Activated CD8-positive, alpha-beta T cell treated with anti-CD3 and anti-CD28 coated beads for 36 hours (primary cell): ENCODE measurements around the gene FXYD3. TPM values are rescaled to one million over a fixed set of nuclear protein-coding genes. Genes with fewer than 3 reads are reported as not detected.

ENCODE experiments used
- ATAC-seq: fragments of 200-7000 bp; cut with Tn5 transposase; one replicate; pipeline ENCODE4 v1.10.0; 2021; ENCODE audit warnings: mild to moderate bottlenecking, moderate library complexity
- CTCF ChIA-PET: fragments of 350-600 bp; sonication (Branson Sonifier 250); formaldehyde crosslinking; loops from one replicate; lab custom pipeline; 2021; ENCODE audit warnings: antibody characterized with exemption; lab: Charles Lee
- POLR2A ChIA-PET: fragments of 350-600 bp; sonication (Branson Sonifier 250); formaldehyde crosslinking; loops from one replicate; lab custom pipeline; 2021; ENCODE audit warnings: antibody characterized with exemption; lab: Charles Lee
- DNase-seq: peaks from one replicate; pipeline ENCODE4 v3.0.0-alpha.2; 2020
- H3K27ac Mint-ChIP-seq: one replicate; pipeline ENCODE4 v1.8.0; 2021; ENCODE audit warnings: mild to moderate bottlenecking, mixed read lengths
- H3K27me3 Mint-ChIP-seq: one replicate; pipeline ENCODE4 v1.8.0; 2021; ENCODE audit warnings: mixed read lengths
- H3K36me3 Mint-ChIP-seq: one replicate; pipeline ENCODE4 v1.8.0; 2021; ENCODE audit warnings: low read depth, mixed read lengths
- H3K4me1 Mint-ChIP-seq: one replicate; pipeline ENCODE4 v1.8.0; 2021; ENCODE audit warnings: low read depth, mixed read lengths
- H3K4me3 Mint-ChIP-seq: one replicate; pipeline ENCODE4 v1.8.0; 2021; ENCODE audit warnings: mild to moderate bottlenecking, moderate library complexity, mixed read lengths
- H3K9me3 Mint-ChIP-seq: one replicate; pipeline ENCODE4 v1.8.0; 2021; ENCODE audit warnings: mixed read lengths
- CTCF ChIP-seq: fragments of 200-600 bp; IDR thresholded peaks from one replicate; pipeline ENCODE4 v1.8.0; 2022; ENCODE audit warnings: antibody characterized with exemption, mild to moderate bottlenecking
- intact Hi-C: fragments of 100-400 bp; cut with micrococcal nuclease; formaldehyde crosslinking; loops from one replicate; pipeline ENCODE4 v1.10.0; 2022
- total RNA-seq, 2 experiments: library from RNA; stranded (reverse); gene quantifications; one replicate each; pipeline ENCODE4 v1.2.3, GENCODE V29; 2021

FXYD3 gene
- total RNA-seq, 2 experiments from 2014 or later, result not detected

- H3K4me1 Mint-ChIP-seq, result peaks cover 8% of the 10 kb centered on the region
- H3K9me3 Mint-ChIP-seq, result peaks cover 8% of the 10 kb centered on the region
- no peak for TF ChIP-seq CTCF
- POLR2A ChIA-PET, result no interaction called here
- ATAC-seq, result no peak
- H3K36me3 Mint-ChIP-seq, result no peaks in the 10 kb centered on the region
- H3K27me3 Mint-ChIP-seq, result no peaks in the 10 kb centered on the region
- H3K4me3 Mint-ChIP-seq, result no peak overlapping the region
- intact Hi-C loops, result no loop called here
- peak; percentile 19 for DNase-seq
- H3K27ac Mint-ChIP-seq, result peak overlapping the region; percentile 12
- CTCF ChIA-PET, result interaction anchor here (0.8 to 1.2 kb wide), 2 partner anchors 9 to 36 kb away, joined by 3 to 4 read pairs; no protein-coding TSS in a partner anchor
These were observed 10.0 kb upstream of the FXYD3 start for GRCh38 chr19:35105411-35106290.

- H3K4me3 Mint-ChIP-seq, result no peak overlapping the region
- CTCF ChIA-PET, result interaction anchor here (0.8 to 1.2 kb wide), 2 partner anchors 9 to 36 kb away, joined by 3 to 4 read pairs; no protein-coding TSS in a partner anchor
These were observed 9.4 kb upstream of the FXYD3 start for GRCh38 chr19:35106291-35106583.

GRCh38 chr19:35106898-35107541, 8.6 kb upstream of the FXYD3 start:
- ChIA-PET POLR2A (no interaction called here), CTCF (interaction anchor here (0.8 to 1.2 kb wide), 4 partner anchors 8 to 40 kb away, joined by 3 to 4 read pairs (median 3); partner anchors contain the start of gene FXYD3)
- H3K36me3 Mint-ChIP-seq, result no peaks in the 10 kb centered on the region
- no peak overlapping the region for H3K27ac Mint-ChIP-seq
- DNase-seq (no peak), ATAC-seq (no peak)
- H3K9me3 Mint-ChIP-seq, result peaks cover 8% of the 10 kb centered on the region
- intact Hi-C loops, result no loop called here
- no peak for TF ChIP-seq CTCF
- no peak overlapping the region for H3K4me3 Mint-ChIP-seq
- H3K27me3 Mint-ChIP-seq, result no peaks in the 10 kb centered on the region
- peaks cover 8% of the 10 kb centered on the region for H3K4me1 Mint-ChIP-seq

More at GRCh38 chr19:35106291-35106583, 9.4 kb upstream of the FXYD3 start:
- no peaks in the 10 kb centered on the region for H3K36me3 Mint-ChIP-seq
- ATAC-seq (no peak), DNase-seq (no peak)
- peaks cover 8% of the 10 kb centered on the region for H3K4me1 Mint-ChIP-seq
- POLR2A ChIA-PET, result no interaction called here
- no peak for TF ChIP-seq CTCF
- intact Hi-C loops, result no loop called here
- no peak overlapping the region for H3K27ac Mint-ChIP-seq
- H3K9me3 Mint-ChIP-seq, result peaks cover 8% of the 10 kb centered on the region
- no peaks in the 10 kb centered on the region for H3K27me3 Mint-ChIP-seq

- no peak for ATAC-seq
- no peak overlapping the region for H3K27ac Mint-ChIP-seq
These were observed 8.1 kb upstream of the FXYD3 start for GRCh38 chr19:35107545-35107944.

More at GRCh38 chr19:35107545-35107944, 8.1 kb upstream of the FXYD3 start:
- CTCF ChIA-PET, result interaction anchor here (1.0 kb wide), 1 partner anchor 9 kb away, joined by 3 read pairs; the partner anchor contains the start of gene FXYD3
- DNase-seq, result no peak
- Mint-ChIP-seq H3K27me3 (no peaks in the 10 kb centered on the region), H3K36me3 (no peaks in the 10 kb centered on the region), H3K9me3 (peaks cover 8% of the 10 kb centered on the region), H3K4me3 (no peak overlapping the region), H3K4me1 (peaks cover 8% of the 10 kb centered on the region)
- POLR2A ChIA-PET, result no interaction called here
- intact Hi-C loops, result no loop called here
- no peak for TF ChIP-seq CTCF
